ENCODE results near the gene ADAP1.
"Not testable (repeated sequence)": the region's sequence is repeated elsewhere in the genome, so short reads cannot be mapped to it uniquely, and the experiment has no call there.

Gene ADAP1

GRCh38 chr7:926061-927030 lies 28.1 kb downstream of the ADAP1 start:
- no peak for DNase-seq (ENCODE audit: low spot score)
- TF ChIP-seq, protein P1, sequence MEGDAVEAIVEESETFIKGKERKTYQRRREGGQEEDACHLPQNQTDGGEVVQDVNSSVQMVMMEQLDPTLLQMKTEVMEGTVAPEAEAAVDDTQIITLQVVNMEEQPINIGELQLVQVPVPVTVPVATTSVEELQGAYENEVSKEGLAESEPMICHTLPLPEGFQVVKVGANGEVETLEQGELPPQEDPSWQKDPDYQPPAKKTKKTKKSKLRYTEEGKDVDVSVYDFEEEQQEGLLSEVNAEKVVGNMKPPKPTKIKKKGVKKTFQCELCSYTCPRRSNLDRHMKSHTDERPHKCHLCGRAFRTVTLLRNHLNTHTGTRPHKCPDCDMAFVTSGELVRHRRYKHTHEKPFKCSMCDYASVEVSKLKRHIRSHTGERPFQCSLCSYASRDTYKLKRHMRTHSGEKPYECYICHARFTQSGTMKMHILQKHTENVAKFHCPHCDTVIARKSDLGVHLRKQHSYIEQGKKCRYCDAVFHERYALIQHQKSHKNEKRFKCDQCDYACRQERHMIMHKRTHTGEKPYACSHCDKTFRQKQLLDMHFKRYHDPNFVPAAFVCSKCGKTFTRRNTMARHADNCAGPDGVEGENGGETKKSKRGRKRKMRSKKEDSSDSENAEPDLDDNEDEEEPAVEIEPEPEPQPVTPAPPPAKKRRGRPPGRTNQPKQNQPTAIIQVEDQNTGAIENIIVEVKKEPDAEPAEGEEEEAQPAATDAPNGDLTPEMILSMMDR (IDR thresholded peaks at IDR 0.05; ENCODE audit: borderline replicate concordance, control extremely low read depth, extremely low read depth, insufficient read depth, missing control alignments): no peak
- in situ Hi-C loops (cut with MboI; ENCODE audit: low sequenced_read_pairs, unreplicated experiment): no loop called here

DNA sequence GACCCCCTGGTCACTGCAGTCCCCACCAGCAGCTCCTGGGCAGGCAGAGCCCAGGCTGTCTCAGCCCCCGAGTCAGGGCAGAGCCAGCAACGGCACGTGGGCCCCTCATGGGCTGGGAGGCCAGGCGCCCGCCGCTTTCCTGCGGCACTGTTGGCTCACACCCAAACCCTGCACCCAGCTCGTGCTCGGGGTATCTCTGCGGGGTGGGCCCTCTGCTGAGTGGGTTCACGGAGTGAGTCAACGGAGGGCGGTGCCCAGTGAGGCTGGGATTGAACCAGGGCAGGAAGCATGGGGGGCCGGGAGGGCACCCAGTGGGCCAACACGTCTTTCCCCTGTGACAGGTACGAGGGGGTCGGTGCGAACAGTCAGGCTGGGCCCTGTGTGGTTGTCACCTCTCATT lies 28.9 kb downstream of the ADAP1 start:
- in situ Hi-C loops (cut with MboI; ENCODE audit: low sequenced_read_pairs, unreplicated experiment): no loop called here
- DNase-seq (ENCODE audit: low spot score): no peak

DNA sequence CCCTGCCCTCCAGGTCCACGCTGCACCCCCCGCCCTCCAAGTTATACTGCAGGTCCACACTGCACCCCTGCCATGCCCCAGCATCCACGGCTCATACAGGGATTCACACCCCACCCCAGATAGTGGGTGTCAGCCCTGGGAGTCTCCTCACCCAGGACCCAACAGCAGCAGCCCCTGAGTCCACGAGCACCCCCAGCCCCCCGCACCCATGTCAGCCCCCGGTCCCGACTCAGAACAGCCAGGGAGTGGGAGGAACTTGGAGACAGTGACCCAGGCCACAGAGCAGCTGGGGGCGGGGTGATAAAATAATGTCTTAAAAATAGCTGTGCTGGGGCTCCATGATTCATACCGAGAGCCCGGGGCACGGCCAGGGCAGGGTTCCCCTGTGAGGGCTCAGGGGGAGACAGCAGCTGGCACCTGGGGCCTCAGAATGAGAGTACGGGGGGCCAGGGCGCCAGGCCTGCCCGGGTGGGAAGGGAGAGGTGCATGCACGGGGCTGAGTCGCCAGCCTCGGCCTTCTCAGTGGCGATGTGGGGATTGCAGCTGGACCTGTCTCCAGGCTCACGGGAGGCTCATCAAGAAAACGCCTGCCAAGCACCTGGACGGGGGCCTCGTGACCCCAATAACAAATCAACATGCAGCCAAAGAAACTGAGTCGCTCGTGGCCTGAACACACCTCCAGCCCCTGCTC lies 29.8 kb downstream of the ADAP1 start:
- peak; percentile 83 for DNase-seq (ENCODE audit: low spot score)
- TF ChIP-seq, protein P1 (IDR thresholded peaks at IDR 0.05; ENCODE audit: borderline replicate concordance, control extremely low read depth, extremely low read depth, insufficient read depth, missing control alignments): no peak
- in situ Hi-C loops (cut with MboI; ENCODE audit: low sequenced_read_pairs, unreplicated experiment): no loop called here

More for the DNA sequence above, 28.9 kb downstream of the ADAP1 start:
- TF ChIP-seq, protein P1 (IDR thresholded peaks at IDR 0.05; ENCODE audit: borderline replicate concordance, control extremely low read depth, extremely low read depth, insufficient read depth, missing control alignments): no peak

- in situ Hi-C loops (cut with MboI; ENCODE audit: low sequenced_read_pairs, unreplicated experiment); DNase-seq (ENCODE audit: low spot score): not testable (repeated sequence)
These were observed 30.4 kb downstream of the ADAP1 start for GRCh38 chr7:924042-924441.

DNA sequence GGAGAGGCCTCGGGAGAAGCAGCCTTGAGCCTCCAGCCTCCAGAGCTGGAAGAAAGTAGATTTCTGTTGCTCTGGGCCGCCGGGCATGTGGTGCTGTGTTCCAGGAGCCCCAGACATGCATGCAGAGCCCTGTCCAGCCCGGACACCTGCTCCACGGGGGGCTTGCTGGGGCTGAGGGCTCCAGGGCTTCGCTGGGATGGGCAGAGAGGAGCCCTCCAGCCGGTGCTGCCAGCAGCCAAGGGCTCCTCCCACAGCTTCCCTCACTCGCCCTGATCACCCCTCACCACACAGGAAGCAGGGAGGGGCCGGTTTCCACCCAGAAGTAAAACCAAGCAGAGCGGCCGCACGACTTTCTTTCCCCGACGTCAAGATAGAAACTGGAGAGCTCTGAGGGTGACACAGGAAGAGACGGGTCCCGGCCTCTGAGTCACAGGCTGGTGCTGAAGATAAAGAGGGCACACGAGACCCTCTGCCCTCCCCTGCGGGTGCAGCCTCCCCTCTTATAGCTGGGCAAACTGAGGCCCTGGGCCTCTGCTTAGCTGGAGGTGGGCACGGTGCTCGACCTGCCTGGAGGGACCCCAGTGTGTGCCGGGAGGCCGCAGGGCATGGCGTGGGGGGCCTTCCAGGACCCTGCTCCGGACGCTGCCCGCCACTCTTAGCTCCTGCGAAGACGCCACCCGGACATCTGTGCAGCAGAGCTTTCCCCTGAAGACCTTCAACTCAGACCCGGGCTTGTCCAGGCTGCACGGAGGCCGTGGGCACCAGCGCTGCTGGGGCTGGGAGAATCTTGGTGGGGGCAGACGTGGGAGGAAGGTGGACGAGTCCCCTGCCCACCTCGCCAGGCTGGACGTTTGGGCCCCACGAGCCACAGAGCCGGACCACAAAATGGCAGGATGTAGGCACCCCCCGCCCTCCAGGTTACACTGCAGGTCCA lies 31.1 kb downstream of the ADAP1 start:
- in situ Hi-C loops (cut with MboI; ENCODE audit: low sequenced_read_pairs, unreplicated experiment): no loop called here
- TF ChIP-seq, protein P1 (IDR thresholded peaks at IDR 0.05; ENCODE audit: borderline replicate concordance, control extremely low read depth, extremely low read depth, insufficient read depth, missing control alignments): no peak
- DNase-seq (ENCODE audit: low spot score): peak; percentile 91

DNA sequence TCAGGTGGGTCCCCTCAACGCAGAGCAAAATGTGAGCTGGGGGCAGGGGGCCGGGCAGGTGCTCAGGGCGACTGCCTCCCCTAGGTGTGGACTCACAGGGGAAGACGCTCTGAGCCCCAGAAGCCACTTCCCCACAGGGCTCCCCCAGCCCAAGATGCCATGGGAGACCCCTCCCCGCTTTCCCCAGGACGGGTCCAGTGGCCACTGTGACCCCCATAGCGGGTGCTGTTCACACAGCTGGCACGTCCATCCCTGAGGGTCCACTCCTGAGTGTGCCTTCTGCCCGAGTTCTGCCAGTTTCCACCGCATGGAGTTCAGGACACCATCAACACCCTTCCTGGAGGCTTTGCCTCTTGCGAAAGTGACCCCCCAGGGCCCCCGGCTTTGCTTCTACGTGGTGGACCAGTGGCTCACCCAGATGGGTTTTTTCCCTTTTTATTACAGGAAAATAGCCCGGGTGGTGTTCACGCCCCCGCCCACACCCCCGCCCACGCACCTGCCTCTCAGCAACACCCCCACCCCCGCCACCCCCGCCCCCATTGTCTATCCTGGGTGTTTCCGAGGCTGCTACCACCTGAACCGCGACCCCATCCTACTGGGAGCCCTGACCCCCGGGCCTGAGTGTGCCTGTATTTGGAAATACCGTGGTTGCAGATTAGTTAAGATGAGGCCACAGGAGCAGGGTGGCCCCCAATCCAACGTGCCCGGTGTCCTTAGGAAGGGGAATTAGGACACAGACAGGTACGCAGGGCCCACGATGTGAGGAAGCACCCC lies 32.0 kb downstream of the ADAP1 start:
- no peak for DNase-seq (ENCODE audit: low spot score)
- in situ Hi-C loops (cut with MboI; ENCODE audit: low sequenced_read_pairs, unreplicated experiment): no loop called here

More for the DNA sequence above, 32.0 kb downstream of the ADAP1 start:
- TF ChIP-seq, protein P1 (IDR thresholded peaks at IDR 0.05; ENCODE audit: borderline replicate concordance, control extremely low read depth, extremely low read depth, insufficient read depth, missing control alignments): no peak
